Neutrophil (primary cell): ENCODE data around the gene KLF13.

ENCODE experiments used
- H3K27ac ChIP-seq: fragments of 200-600 bp; sonication (generic); 2 replicates; pipeline ENCODE4 v1.5.1; 2016; ENCODE audit warnings: mild to moderate bottlenecking, moderate library complexity
- H3K27me3 ChIP-seq: fragments of 200-600 bp; sonication (generic); 2 replicates; pipeline ENCODE4 v1.6.0; 2016; ENCODE audit warnings: mild to moderate bottlenecking
- H3K36me3 ChIP-seq: fragments of 200-600 bp; sonication (generic); 2 replicates; pipeline ENCODE4 v1.5.1; 2017
- H3K4me1 ChIP-seq, 2 experiments: fragments of 200-600 bp in 1 of 2; sonication (generic) in 1 of 2; 1 replicate in 1 of 2; 2 replicates in 1 of 2; pipeline versions ENCODE4 v1.5.1 to v1.6.1; 2013 to 2016; ENCODE audit warnings: low read depth in 1 of 2, low read length in 1 of 2, mild to moderate bottlenecking in 1 of 2, moderate library complexity in 1 of 2; ENCODE audit not compliant: control insufficient read depth in 1 of 2, insufficient read depth in 1 of 2
- H3K4me3 ChIP-seq, 2 experiments: fragments of 200-600 bp in 1 of 2; sonication (generic) in 1 of 2; 1 replicate in 1 of 2; 2 replicates in 1 of 2; pipeline ENCODE4 v1.5.1; 2013 to 2016; ENCODE audit warnings: low read depth in 1 of 2, low read length in 1 of 2, mild to moderate bottlenecking in 1 of 2, moderate library complexity in 1 of 2
- H3K9me3 ChIP-seq: fragments of 200-600 bp; sonication (generic); 2 replicates; pipeline ENCODE4 v1.5.1; 2016
- CTCF ChIP-seq: fragments of 200-600 bp; sonication (generic); IDR thresholded peaks from 2 replicates; pipeline ENCODE4 v1.5.1; 2016; ENCODE audit warnings: antibody characterized with exemption

KLF13 gene

GRCh38 chr15:31280046-31280830 is 46.4 kb upstream of the KLF13 start:
- no peak overlapping the region for H3K4me3 ChIP-seq
- no peak overlapping the region for H3K27ac ChIP-seq
- no peaks in the 10 kb centered on the region for H3K9me3 ChIP-seq
- no peaks in the 10 kb centered on the region for H3K36me3 ChIP-seq
- H3K27me3 ChIP-seq, result no peaks in the 10 kb centered on the region
- H3K4me1 ChIP-seq, result peaks cover 4 to 14% of the 10 kb centered on the region in 2 experiments
- no peak for TF ChIP-seq CTCF

- Histone ChIP-seq H3K27me3 (no peaks in the 10 kb centered on the region), H3K4me1 (peaks cover 4 to 12% of the 10 kb centered on the region in 2 experiments), H3K4me3 (no peak overlapping the region), H3K9me3 (no peaks in the 10 kb centered on the region), H3K36me3 (no peaks in the 10 kb centered on the region), H3K27ac (no peak overlapping the region)
- TF ChIP-seq CTCF, result no peak
Measured at GRCh38 chr15:31280831-31281216, 45.8 kb upstream of the KLF13 start.

GRCh38 chr15:31283043-31283442 is 43.6 kb upstream of the KLF13 start:
- no peaks in the 10 kb centered on the region for H3K27me3 ChIP-seq
- H3K27ac ChIP-seq, result no peak overlapping the region
- H3K9me3 ChIP-seq, result no peaks in the 10 kb centered on the region
- peaks cover 1 to 4% of the 10 kb centered on the region in 2 experiments for H3K4me1 ChIP-seq
- no peaks in the 10 kb centered on the region for H3K36me3 ChIP-seq
- H3K4me3 ChIP-seq, result no peak overlapping the region
- TF ChIP-seq CTCF, result no peak

GRCh38 chr15:31285772-31286261 is 40.8 kb upstream of the KLF13 start:
- Histone ChIP-seq H3K4me3 (no peak overlapping the region), H3K27ac (no peak overlapping the region), H3K4me1 (no peaks in the 10 kb centered on the region), H3K27me3 (no peaks in the 10 kb centered on the region), H3K36me3 (no peaks in the 10 kb centered on the region), H3K9me3 (no peaks in the 10 kb centered on the region)
- TF ChIP-seq CTCF, result no peak

GRCh38 chr15:31291048-31291578 is 35.5 kb upstream of the KLF13 start:
- TF ChIP-seq CTCF, result no peak
- H3K4me3 ChIP-seq, result no peak overlapping the region
- no peaks in the 10 kb centered on the region for H3K36me3 ChIP-seq
- no peaks in the 10 kb centered on the region for H3K9me3 ChIP-seq
- no peaks in the 10 kb centered on the region for H3K27me3 ChIP-seq
- peaks cover 32 to 33% of the 10 kb centered on the region in 2 experiments for H3K4me1 ChIP-seq
- H3K27ac ChIP-seq, result no peak overlapping the region
